ENCODE measurements around the gene SF3B3.

SF3B3 gene

DNA sequence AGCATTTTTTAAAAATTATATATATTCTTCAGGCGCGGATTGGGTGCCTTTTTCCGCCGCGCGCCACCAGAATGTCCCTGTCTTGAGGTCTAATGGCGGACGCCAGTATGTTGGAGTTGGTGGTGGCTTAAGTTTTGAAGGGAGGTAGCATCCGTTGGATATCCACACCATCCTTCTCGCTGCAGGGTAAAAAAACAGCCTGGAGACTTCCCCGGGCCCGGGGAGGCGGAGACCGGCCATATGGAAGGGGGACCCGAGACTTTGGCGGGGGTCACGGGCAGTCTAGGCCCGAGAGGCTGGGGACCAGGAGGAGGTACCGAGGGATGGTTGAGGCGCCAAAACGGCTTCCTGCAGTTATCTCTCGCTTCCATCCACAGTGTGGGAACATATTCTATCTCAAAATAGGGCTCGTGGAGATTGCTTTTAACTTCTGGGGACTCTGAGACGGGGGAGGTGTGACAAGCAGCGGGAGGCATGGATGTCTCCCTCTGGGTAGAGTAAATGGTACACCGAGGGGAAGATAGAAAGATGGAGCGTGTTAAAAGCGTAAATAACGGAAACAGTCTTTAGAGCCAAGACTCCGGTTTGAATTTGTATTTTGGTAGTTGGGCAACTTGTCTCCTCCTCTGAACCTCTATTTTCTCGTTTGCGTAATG is at the start of gene SF3B3:
Gene SF3B3, plus strand, starts transcription at position 74 of the 656 bp plus-strand sequence. CDS start 2,841 bp downstream, outside the sequence.
- DNase-seq: peak; percentile 65

DNA sequence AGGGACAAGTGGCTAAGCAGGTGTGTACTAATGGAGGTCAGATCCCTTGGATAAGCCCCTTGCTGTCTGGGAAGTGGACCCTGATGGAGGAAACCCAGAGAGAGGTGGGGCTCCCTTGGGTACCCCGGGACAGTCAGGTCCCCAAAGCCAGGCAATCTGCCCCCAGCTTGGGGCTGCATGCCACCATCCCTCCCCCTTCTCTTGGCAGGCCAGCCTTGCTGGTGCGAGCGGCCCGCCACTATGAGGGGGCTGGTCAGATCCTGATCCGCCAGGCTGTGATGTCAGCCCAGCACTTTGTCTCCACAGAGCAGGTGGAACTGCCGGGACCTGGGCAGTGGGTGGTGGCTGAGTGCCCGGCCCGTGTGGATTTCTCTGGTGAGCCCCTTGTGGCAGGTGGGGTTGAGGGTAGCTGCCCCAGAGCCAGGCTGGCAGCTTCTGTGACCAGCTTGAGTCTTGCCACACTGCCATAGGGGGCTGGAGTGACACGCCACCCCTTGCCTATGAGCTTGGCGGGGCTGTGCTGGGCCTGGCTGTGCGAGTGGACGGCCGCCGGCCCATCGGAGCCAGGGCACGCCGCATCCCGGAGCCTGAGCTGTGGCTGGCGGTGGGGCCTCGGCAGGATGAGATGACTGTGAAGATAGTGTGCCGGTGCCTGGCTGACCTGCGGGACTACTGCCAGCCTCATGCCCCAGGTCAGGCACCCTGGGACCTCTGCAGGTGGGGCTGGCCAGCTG is 49.1 kb upstream of the SF3B3 start:
- DNase-seq: no peak

DNA sequence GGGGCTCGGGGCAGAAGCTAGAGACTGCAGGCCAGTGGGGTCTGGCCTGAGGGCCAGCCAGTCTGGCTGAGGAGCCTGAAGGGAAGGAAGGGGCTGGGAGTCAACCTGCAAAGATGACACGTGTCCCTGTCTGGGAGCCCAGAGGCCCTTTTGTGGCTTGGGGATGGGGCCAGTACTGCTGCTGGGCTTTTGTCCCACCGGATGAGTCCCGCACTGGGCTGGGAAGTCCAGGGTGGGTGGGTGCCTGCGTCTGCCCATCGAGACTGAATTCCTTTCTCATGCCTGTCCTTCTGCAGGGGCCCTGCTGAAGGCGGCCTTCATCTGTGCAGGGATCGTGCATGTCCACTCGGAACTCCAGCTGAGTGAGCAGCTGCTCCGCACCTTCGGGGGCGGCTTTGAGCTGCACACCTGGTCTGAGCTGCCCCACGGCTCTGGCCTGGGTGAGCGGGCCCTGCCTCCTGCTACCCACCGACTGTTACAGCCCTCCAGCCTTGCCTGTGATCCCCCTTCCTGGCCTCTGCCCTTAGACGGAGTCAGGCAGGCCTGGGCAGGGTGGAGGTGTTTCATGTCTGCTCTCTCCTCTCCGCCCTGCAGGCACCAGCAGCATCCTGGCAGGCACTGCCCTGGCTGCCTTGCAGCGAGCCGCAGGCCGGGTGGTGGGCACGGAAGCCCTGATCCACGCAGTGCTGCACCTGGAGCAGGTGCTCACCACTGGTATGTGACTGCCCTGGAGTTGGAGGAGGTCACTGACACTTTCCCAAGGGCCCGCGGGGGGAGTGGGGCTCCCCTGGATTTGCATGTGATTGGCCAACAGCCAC is 48.4 kb upstream of the SF3B3 start:
- DNase-seq: no peak

DNA sequence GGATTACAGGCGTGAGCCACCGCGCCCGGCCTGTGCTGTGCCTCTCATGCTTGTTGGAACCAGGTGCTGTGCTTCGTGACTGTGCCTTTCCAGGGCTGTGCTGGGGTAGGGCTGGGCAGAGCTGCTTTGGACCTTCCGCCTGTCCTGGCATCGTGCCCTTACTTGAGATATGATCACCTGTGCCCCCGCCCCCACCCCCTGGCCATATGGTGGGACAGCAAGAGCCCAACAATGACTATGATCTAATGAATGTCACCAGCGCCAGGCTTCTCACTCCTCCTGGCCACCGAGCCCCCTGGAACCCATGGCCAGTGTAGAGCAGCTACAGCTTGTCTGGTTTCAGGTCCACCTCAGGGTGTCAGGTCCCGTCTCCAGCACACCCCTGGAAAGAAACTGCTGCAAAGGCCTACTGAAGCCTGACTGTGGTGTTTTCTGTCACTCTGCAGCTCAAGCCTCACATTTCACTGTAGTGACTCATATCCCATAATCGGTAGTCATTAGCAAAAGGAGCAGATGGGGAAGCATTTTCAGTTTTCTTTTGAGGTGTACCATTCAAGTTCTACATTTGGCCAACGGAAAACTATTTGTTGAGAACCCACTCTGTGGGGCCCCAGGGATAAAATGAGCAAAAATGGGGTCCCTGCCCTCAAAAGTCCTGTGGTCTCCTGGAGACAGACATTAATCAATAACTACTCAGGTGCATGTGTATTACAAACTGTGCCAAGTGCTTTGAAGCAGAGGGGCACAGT is 47.2 kb upstream of the SF3B3 start:
- no peak for DNase-seq

DNA sequence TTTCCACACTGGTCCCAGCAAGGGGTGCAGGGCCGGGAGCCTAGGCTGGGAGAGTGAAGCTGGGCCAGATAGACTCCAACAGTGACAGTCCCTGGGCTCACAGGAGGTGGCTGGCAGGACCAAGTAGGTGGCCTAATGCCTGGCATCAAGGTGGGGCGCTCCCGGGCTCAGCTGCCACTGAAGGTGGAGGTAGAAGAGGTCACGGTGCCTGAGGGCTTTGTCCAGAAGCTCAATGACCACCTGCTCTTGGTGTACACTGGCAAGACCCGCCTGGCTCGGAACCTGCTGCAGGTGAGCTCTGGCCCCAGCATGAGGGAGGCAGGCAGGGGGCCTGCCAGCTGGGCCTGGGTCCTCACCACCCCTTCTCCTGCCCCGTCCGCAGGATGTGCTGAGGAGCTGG is 45.4 kb upstream of the SF3B3 start:
- no peak for DNase-seq

DNA sequence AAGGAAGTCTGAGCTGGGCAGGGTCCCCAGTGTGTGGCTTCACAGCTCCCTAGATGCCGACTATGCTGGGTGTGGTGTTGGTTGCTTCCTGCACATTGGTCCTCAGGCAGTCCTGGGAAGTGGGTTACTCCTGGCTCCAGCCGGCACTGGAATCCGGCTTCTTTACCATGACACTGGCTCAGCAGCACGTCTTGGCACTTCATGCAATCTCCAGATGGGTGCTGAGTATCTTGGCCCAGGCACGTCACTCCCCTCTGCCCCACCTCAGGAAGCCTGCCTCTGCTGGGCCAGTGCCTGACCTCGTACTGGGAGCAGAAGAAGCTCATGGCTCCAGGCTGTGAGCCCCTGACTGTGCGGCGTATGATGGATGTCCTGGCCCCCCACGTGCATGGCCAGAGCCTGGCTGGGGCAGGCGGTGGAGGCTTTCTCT is 44.7 kb upstream of the SF3B3 start:
- no peak for DNase-seq

DNA sequence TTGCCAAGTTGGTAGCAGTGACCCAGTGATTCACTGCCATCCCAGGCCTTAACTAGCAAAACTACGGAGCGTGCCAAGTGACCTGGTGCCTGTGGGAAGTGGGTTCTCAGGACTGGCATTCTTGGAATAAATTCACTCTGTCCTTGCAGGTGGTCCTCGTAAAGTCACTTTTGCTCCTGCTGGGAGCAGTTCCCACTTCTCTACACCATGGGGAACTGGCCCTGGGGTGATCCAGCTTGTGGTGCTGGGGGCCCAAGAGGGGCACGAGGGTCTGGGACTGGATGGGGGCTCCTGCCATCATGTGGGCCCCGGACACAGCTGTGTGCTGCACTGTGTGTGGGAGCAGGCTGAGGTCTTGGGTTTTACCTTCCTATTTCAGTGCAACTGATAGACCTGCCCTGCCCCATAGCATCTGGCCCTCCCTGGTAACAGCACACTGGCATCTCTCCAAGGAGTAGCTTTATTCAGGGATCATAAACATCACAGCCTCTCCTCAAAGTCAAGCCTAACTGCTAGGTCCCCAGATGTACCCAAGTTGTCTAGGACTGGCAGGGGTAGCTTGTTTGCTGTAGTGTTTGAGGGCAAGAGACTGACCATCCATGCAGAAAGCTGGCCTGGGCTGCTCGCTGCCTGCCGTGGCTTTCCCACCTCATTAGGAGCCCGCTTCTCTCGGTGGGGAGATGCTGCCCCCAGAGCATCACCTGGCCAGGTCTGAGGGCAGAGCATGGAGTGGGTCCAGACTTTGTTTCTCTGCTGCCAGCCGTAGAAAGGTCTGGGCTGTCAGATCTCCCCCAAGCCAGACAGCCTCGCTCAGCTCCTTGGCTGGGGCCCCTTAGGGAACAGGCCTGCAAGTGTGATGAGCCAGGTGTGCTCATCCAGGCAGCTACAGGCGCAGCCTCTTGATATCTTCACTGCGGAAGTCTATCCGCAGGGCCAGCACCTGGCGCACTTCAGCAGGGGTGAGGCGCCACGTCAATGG is 43.2 kb upstream of the SF3B3 start:
- no peak for DNase-seq

DNA sequence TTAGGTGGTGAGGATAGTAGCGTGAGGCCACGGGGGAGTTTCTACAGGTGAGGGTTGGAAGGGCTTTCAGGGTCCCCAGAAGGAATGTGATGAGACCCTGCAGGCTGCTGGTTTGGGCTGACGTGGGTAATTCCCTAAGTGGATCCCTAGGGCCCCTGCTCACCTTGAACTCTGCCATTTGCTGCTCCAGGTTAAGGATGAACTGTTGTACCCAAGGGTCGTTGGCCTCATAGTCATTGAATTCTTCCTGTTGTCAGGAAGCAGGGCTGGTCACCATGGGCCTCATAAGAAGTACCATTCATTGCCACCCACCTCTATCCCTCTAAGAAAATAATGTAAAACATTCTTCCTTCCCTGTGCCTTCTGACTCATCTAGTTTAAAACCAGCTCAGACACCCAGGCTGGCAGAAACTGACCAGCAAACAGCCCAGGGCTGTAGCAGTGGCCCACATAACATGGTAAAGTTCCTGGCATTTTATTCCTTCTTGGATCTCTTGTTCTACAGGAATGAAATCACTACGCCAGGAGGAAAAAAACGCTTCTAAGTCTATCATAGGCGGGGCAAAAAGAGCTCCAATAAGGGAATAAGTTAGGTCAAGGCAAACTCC is 41.6 kb upstream of the SF3B3 start:
- no peak for DNase-seq

DNA sequence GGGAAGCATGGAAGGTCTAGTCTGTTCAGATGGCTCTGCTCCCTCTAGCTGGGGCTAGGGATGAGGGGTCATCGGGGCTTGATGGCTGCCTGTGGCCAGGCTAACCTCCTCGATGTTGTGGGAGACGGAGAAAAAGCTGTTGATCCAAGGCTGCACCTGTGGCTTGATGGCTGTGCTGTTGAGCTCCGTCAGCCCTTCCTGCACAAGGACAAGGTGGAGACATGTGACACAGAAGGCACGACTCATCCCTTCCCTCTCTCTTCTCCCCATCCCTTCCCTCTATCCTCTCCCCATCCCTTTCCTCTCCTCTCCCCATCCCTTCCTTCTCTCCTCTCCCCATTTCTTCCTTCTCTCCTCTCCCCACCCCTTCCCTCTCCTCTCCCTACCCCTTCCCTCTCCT is 41.0 kb upstream of the SF3B3 start:
- no peak for DNase-seq

DNA sequence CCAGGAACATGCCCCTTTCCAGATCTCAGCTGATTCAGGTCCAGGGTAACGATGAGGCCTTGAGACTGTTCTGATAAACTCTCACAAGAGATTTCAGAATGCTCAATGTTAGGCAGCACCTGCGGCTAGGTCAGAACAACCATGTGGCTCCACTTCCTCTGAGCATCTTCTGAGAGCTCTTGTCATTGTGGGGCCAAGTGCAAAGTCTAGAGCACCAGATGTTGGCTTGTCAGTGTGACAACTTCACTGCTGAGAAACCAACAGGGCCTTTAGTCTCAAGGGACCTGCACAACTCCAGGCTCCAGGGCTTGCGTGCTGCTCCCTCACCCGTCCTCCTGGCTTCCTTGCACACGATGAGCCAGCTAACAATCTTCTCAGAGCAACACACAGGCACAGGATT is 40.2 kb upstream of the SF3B3 start:
- DNase-seq: no peak

DNA sequence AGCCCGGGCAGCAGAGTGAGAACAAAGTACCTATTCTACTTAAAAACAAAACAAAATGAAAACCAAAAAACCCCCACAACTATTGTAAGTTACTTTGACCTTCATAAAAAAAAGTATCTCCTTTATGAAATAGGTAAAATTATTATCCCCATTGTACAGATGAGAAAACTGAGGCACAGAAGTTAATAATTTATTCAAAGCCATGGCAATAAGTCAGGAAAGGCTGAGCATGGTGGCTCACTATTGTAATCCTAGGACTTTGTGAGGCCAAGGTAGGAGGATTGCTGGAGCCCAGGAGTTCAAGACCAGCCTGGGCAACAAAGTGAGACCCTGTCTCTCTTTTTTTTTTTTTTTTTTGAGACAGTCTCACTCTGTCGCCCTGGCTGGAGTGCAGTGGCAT is 38.7 kb upstream of the SF3B3 start:
- no peak for DNase-seq

DNA sequence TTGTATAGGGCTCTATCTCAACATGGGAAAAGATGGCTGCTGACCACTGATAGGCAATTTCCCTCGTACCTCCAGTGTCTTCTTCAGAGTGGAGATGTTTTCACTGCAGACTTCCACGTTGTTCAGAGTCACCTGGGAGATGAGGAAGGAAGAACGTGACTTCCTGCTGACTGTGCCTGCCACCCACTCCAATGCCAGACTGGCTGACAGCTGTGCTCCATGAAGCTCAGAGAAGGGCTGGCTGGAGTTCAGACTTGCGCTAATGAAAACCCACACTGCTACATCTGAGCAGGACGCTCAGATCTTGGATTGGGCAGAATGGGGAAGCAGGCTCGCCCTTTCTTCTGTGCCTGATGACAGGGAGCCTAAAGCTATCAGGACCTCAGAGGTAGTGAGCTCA is 33.4 kb upstream of the SF3B3 start:
- no peak for DNase-seq

DNA sequence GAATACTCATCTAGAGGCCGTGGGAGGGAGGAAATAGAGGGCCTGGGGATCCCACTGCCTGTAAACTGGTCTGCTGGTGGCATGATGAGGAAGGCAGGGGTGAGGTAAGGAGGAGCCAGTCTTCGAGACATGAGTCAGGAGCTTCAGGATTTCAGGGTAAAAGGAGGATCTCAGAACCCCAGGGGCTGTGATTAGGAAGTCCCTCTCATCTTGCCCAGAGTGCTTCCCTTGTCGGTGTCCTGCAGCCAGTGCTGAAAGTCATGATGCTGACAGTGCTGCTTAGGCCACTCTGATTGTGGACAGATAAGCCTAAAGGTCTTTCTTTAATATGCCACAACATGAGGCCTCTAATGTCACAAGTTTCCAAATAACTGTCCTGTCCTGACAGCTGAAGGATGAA is 29.8 kb upstream of the SF3B3 start:
- DNase-seq: no peak

DNA sequence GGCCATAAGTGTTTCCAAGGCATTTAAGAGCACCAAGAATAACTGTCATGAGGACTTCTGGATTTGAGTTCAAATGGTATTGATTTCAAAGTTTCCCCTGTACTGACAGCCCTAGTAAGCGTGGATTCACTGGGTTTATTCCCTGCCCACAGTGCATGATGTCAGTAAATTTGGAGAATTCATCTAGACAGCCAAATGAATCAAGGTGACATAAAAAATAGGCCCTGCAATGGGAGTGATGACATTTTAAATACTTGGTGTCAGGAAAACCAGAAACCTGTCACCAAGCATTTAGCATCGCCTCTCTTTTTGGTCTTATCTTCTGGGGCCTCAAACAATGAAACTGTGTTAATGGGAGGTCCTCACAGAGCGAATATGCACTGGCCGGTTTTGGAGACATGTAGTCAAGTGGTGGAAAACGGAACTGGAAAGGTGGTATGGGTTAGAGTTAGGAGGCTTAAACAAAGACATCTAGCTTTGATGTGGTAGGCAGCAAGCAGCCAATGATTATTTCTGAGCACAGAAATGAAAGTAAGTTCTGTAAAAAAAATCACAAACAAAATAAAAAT is 29.3 kb upstream of the SF3B3 start:
- no peak for DNase-seq

DNA sequence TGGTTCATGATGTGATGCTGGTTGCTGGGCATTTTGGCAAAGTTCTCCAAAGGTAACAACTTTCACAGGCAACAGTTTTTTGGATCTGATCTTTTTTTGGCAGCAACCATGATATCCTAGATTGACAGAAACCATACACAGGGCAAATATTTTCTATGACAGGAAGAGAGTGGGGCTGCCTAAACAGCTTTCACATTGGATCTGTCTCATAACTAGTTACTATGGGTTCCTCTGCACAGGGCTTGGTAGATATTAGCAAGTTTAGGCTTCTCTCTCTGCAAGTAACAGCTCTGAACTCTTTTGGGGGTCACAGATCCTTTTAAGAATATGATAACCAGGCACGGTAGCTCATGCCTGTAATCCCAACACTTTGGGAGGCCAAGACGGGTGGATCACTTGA is 28.8 kb upstream of the SF3B3 start:
- DNase-seq: no peak

DNA sequence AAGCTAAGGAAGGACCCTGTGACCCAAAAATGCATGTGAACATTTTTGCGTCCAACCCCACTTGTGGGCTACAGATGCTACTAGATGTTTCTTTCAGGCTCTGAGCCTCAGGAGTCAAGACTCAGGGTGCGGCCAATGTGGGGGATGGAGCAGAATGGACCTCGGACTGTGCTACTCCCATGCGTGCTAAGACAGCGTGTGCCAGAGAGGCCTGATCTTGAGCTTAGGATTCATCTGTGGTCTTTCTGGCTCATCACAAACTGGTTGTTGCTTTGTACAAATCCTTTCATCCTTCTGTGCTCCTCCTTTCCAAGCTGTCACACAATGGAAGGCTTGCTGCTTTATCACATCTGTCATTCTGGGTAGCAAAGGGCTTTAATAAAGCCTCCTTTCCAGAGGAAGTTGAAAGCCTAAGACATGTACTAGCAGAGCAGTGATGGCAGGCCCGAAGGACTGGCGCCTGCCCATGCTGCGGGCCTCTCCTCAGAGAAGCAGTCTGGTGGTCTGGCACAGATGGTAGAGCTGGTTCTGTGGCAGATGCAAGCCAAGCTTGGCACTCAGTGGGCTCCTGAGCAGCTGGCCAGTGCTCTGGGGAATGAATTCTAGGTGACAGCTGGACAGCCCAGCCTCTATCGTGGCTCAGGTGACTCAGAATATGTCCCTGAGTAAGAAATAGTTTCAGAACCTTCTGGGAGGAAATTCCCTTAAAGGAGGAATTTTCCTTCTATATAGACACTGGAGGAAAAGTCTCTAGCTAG is 28.0 kb upstream of the SF3B3 start:
- DNase-seq: no peak

DNA sequence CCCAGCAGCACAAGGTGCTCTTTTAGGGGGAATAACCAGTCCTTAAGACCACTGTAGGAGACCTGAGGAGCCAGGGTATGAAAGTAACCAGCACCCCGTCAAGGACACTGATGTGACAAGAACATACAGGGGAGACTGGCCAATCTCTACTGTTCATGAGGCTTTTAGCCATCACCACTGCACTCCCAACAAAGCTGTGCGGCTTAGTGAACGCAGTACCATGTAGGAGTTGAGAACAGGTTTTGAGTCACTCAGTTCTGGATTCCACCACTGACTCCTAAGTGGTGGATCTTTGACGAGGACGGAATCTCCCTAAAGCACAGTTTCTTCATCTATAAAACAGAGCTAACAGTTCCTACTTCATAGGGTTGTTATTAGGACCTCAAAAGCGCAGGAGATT is 27.1 kb upstream of the SF3B3 start:
- DNase-seq: no peak

DNA sequence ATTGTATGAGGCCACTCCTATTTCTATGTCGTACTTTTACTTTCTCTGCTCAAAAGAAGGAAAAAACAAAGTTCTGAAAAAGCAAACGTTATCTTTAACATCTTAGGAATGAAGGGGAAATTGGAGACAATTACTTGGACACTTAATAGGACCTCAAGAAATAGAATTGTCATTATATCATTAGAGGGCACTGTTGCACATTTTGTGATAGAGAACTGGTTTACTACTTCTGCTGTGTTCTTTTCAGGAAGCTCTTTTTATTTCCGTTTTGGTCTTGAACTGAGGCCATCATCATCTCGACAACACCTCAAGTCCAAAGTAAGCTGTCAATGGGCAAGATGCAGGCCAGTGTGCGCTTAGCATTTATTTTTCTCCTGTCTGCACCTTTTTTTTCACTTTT is 14.9 kb upstream of the SF3B3 start:
- DNase-seq: no peak

DNA sequence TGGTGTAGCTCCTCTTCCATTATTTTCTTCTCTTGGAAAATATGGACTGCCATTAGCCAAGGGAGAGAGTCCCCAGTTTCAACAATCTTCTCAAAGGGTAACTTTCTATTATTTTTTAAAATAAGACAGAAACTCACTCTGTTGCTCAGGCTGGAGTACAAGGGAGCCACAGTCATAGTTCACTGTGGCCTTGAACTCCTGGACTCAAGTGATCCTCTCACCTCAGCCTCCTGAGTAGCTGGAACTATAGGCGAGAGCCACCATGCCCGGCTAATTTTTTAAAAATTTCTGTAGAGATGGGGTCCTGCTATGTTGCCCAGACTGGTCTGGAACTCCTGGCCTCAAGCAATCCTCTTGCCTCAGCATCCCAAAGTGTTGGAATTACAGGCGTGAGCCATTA is 13.4 kb upstream of the SF3B3 start:
- no peak for DNase-seq

DNA sequence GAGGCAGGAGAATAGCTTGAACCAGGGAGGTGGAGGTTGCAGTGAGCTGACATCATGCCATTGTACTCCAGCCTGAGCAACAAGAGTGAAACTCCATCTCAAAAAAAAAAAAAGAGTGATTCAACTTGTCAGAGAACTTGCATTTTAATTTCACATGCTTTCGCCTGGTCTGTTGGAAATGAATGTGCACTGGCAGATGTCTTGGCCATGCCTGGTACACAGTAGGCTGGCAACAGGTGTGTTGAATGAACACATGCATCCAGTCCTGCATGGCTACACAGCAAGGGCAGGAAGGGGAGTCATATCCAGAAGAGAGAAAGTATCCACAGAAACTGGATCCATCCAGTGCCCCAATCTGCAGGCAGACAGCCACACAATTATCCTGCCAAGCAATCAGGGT is 11.8 kb upstream of the SF3B3 start:
- DNase-seq: no peak

Measured in activated gamma-delta T cell treated with Interleukin-2 at 50 U/mL for 16 hours (primary cell).